Erythroblast (primary cell): ENCODE data around the gene LMCD1.

Source experiments
- GATA1 ChIP-seq: IDR thresholded peaks from 2 replicates; pipeline ENCODE4 v1.6.1; 2011; ENCODE audit warnings: low read depth, mild to moderate bottlenecking, control low read depth, low read length, moderate library complexity
- POLR2A ChIP-seq: IDR thresholded peaks from 2 replicates; pipeline ENCODE4 v1.6.1; 2011; ENCODE audit warnings: mild to moderate bottlenecking, low read length

- no peak for TF ChIP-seq POLR2A
- TF ChIP-seq GATA1: no peak
These were observed 57.7 kb downstream of the LMCD1 start for GRCh38 chr3:8559351-8559750.
